Heart left ventricle (tissue), 13 donors: ENCODE measurements around the gene PARD3B.

Source experiments
- POLR2A ChIP-seq, 2 donors: fragments of 450-650 bp; IDR thresholded peaks; one replicate each; pipeline ENCODE4 v1.6.1; 2017; ENCODE audit warnings: antibody characterized with exemption in 2 of 2, mild to moderate bottlenecking in 2 of 2, moderate library complexity in 2 of 2
- TF ChIP-seq, protein P1 (sequence below), 12 donors: fragments of 200-600 bp; sonication (generic) in 4 of 12; IDR thresholded peaks; one replicate each; pipeline versions ENCODE4 v1.5.0 to v1.8.0; 2018 to 2022; ENCODE audit warnings: antibody characterized with exemption in 12 of 12, mild to moderate bottlenecking in 5 of 12
- donor health status: ischemic (EF 13 %, LVEDD 7.1; RV severe dilation, severe dysfunction).
- donor health status: DM: no; HTN: yes; CAD: no.
- donor health status: DM: no; HTN: no; CAD: no.
- donor health status: ischemic (EF 25% LVEDD 6.9; RV normal size, moderate dysfunction).
- donor health status: ischemic (EF 25% LVEDD 5.7; RV mildly dilated, moderate dysfunction).
- donor health status: ischemic (EF 35%, LVEDD 5.7; RV mildly dilated, moderate dysfunction).
- donor health status: nonischemic (EF 11% LVEDD 7.7; RV severe dilation, severe dysfunction).
- donor health status: DM: yes; HTN: yes; CAD: no.
- donor health status: PGD.
- donor health status: ischemic (EF 29% LVEDD 5.4; RV normal size, mild dysfunction).
- donor health status: nonischemic (EF 23%, LVEDD 6.1; RV moderate dilation, normal function).

DNA sequence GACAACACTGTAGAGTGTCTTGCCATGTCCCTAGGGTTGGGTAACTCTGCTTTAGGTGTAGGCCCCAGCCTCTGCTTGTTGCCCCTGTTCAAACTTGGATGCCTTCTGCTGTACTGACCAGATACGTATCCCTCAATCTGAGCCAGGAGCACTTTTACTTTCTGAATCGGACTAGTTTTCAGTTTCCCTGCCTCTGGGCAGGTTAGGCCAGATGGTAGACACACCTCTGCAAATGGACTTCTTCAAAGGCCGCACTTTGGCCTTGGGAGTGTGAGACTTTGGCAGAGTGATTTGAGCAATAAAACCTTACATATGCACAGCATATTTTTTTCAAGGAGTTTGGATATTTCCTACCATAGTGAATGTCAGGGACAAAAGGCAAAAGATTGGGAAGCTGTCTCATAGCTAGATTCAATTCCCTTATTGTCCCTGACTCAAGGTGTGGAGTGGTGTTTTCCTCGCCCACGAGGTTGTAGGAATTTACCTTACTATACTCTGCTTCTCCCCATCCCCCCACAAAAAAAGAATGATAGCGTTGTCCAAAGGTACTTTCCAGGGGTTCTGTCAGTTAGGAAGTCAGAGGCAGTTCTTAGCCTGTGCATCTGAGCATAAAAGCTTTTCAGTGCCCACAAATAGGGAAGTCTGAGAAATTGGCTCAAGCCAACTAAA is 15.3 kb upstream of the PARD3B start:
- TF ChIP-seq, protein P1, sequence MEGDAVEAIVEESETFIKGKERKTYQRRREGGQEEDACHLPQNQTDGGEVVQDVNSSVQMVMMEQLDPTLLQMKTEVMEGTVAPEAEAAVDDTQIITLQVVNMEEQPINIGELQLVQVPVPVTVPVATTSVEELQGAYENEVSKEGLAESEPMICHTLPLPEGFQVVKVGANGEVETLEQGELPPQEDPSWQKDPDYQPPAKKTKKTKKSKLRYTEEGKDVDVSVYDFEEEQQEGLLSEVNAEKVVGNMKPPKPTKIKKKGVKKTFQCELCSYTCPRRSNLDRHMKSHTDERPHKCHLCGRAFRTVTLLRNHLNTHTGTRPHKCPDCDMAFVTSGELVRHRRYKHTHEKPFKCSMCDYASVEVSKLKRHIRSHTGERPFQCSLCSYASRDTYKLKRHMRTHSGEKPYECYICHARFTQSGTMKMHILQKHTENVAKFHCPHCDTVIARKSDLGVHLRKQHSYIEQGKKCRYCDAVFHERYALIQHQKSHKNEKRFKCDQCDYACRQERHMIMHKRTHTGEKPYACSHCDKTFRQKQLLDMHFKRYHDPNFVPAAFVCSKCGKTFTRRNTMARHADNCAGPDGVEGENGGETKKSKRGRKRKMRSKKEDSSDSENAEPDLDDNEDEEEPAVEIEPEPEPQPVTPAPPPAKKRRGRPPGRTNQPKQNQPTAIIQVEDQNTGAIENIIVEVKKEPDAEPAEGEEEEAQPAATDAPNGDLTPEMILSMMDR (IDR thresholded peaks at IDR 0.05): no peak
- TF ChIP-seq POLR2A (IDR thresholded peaks at IDR 0.05): no peak
